ENCODE measurements around the gene DCANP1. TPM values are rescaled to one million over a fixed set of nuclear protein-coding genes. Genes with fewer than 3 reads are reported as not detected.

The DCANP1 gene
- total RNA-seq, 1 experiment from 2014 or later, result not detected

DNA sequence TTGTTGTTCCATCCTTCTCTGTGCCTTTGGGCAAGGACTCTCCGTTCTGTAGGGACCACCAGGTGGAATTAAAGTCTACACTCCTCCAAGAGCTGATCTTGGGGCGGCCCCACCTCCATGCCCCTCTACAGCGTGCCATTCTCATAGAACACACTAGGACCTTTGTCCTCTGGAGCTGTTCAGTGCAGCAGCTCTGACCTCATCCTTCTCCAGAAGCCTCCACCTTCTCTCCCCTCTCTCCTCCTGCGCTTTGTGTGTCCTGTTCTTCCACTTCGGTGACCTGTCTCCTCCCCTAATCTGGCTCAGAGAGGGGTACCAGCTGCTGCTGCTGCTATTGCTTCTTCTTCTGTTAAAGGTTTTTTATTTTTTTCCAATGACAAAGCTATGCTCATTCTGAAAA is 46.3 kb downstream of the DCANP1 start:
- ATAC-seq (no peak), DNase-seq (ENCODE audit: low read depth, low spot score) (no peak)
- TF ChIP-seq RAD21 (IDR thresholded peaks at IDR 0.05; ENCODE audit: low read depth) (no peak), FOSL1 (IDR thresholded peaks at IDR 0.05; ENCODE audit: low read depth) (no peak), CBX3 (IDR thresholded peaks at IDR 0.05; ENCODE audit: low read depth) (no peak), YY1 (IDR thresholded peaks at IDR 0.05; ENCODE audit: extremely low read depth, insufficient replicate concordance, low read depth, low read length) (no peak), EZH2 (IDR thresholded peaks at IDR 0.05) (no peak), CTCF (IDR thresholded peaks at IDR 0.05 in 2 of 3, conservative IDR thresholded peaks at IDR 0.05 in 1 of 3; ENCODE audit: borderline replicate concordance in 1 of 3, insufficient read depth in 1 of 3, low read depth in 2 of 3, low read length in 2 of 3) (no peak), ZFX (IDR thresholded peaks at IDR 0.05) (no peak), JUND (IDR thresholded peaks at IDR 0.05) (no peak), SIN3A (IDR thresholded peaks at IDR 0.05; ENCODE audit: low read depth) (no peak)
- TF ChIP-seq, protein P1, sequence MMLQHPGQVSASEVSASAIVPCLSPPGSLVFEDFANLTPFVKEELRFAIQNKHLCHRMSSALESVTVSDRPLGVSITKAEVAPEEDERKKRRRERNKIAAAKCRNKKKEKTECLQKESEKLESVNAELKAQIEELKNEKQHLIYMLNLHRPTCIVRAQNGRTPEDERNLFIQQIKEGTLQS (IDR thresholded peaks at IDR 0.05), result no peak
- CTCF ChIA-PET, result no interaction called here
- no peaks in the 10 kb centered on the region for H3K9me2 ChIP-seq (ENCODE audit: insufficient read depth)
- no peaks in the 10 kb centered on the region for H3K27me3 ChIP-seq (ENCODE audit: insufficient read depth, low read length)
- intact Hi-C loops (cut with micrococcal nuclease), result no loop called here
- H3K27ac ChIP-seq (ENCODE audit: low read depth, low read length), result no peak overlapping the region
- BruUV-seq (replicated peaks), result no TSS peak
- H4K20me1 ChIP-seq (ENCODE audit: insufficient read depth), result peaks cover 6% of the 10 kb centered on the region; the same call in 1 of the 2 replicates
- no peaks in the 10 kb centered on the region for H3K9me3 ChIP-seq (ENCODE audit: control insufficient read depth in 1 of 2, insufficient read depth in 1 of 2, low read depth in 1 of 2, low read length in 2 of 2)
- H3K79me2 ChIP-seq (ENCODE audit: insufficient read depth, low read length), result peaks cover 30% of the 10 kb centered on the region
- RAD21 ChIA-PET (ENCODE audit: low non-redundant PET in 1 of 2, low total read pairs in 2 of 2, uncharacterized antibody in 2 of 2, unreplicated experiment in 2 of 2), result no interaction called here
- no peak overlapping the region for H3K4me2 ChIP-seq (ENCODE audit: low read length)
- POLR2A ChIA-PET, result no interaction called here
- no peaks in the 10 kb centered on the region for H3K36me3 ChIP-seq (ENCODE audit: control insufficient read depth in 1 of 2, insufficient read depth in 2 of 2, low read length in 2 of 2)
- no peak overlapping the region for H3K9ac ChIP-seq (ENCODE audit: low read length)
- H2AFZ ChIP-seq (ENCODE audit: low read depth, low read length, poor library complexity, severe bottlenecking), result no peak overlapping the region
- H3K4me3 ChIP-seq (replicated peaks in 1 of 2; ENCODE audit: low read depth in 1 of 2, low read length in 2 of 2), result no peak overlapping the region
- peaks cover 12 to 25% of the 10 kb centered on the region in 2 experiments for H3K4me1 ChIP-seq (ENCODE audit: control insufficient read depth in 1 of 2, insufficient read depth in 2 of 2, low read length in 2 of 2)
